Neural cell (in vitro differentiated cells): Measurements from ENCODE around the gene NUB1.

Experiments used
- CTCF ChIP-seq: fragments of 450-650 bp; IDR thresholded peaks from 2 replicates; pipeline ENCODE4 v1.5.1; 2014; ENCODE audit warnings: antibody characterized with exemption, mild to moderate bottlenecking, moderate library complexity; ENCODE audit not compliant: poor library complexity, severe bottlenecking
- EZH2 ChIP-seq: fragments of 200-600, 300-800 bp; shearing (Covaris generic), sonication (generic); IDR thresholded peaks from 2 replicates; pipeline ENCODE4 v1.6.1; 2014; ENCODE audit warnings: antibody characterized with exemption, low read length, borderline replicate concordance, mild to moderate bottlenecking; ENCODE audit not compliant: insufficient read depth, poor library complexity, severe bottlenecking
- MXI1 ChIP-seq: fragments of 450-650 bp; conservative IDR thresholded peaks from 2 replicates; pipeline ENCODE4 v1.6.1; 2014; ENCODE audit warnings: antibody characterized with exemption, mild to moderate bottlenecking; ENCODE audit not compliant: poor library complexity, severe bottlenecking
- POLR2AphosphoS5 ChIP-seq: IDR thresholded peaks from 2 replicates; pipeline ENCODE4 v1.6.1; 2012

GRCh38 chr7:151381348-151382078 is 39.9 kb downstream of the NUB1 start:
- TF ChIP-seq EZH2 (no peak), POLR2AphosphoS5 (no peak), CTCF (no peak), MXI1 (no peak)
